ENCODE data around the gene PHPT1.

DNA sequence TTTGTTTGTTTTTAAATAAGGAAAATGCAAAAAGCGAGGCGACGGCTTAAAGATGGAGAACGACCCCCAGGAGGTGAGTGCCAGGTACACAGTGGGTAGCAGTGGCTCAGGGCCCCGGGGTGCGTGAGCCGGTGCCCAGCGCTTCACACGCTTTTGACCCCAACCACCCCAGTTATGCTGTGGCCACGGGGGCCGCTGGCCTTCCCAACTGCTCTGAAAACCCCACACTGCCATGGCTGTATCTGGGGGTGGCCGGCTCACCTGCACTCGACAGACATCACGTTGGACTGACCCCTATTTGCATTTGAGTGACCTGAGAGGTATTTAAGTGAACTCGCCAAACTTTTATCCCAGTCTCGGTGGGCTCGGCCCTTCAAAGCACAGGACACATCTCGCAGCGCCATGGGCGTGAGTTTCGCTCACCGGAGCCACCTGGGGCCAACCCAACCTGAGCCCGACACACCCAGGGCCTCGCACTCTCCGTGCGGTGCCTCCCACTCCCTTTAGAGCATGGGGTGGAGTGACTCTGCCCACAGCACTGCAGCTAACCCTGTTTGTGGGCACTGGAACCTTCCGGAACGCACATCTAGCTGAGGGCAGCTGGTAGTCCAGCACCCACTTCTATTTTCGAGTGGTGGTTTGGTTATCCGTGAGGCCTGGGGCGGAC, 20.6 kb upstream of the PHPT1 start:
- TF ChIP-seq, protein P1, sequence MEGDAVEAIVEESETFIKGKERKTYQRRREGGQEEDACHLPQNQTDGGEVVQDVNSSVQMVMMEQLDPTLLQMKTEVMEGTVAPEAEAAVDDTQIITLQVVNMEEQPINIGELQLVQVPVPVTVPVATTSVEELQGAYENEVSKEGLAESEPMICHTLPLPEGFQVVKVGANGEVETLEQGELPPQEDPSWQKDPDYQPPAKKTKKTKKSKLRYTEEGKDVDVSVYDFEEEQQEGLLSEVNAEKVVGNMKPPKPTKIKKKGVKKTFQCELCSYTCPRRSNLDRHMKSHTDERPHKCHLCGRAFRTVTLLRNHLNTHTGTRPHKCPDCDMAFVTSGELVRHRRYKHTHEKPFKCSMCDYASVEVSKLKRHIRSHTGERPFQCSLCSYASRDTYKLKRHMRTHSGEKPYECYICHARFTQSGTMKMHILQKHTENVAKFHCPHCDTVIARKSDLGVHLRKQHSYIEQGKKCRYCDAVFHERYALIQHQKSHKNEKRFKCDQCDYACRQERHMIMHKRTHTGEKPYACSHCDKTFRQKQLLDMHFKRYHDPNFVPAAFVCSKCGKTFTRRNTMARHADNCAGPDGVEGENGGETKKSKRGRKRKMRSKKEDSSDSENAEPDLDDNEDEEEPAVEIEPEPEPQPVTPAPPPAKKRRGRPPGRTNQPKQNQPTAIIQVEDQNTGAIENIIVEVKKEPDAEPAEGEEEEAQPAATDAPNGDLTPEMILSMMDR (conservative IDR thresholded peaks at IDR 0.05; ENCODE audit: low read depth, low read length), result no peak
- no peak for TF ChIP-seq EZH2 (IDR thresholded peaks at IDR 0.05; ENCODE audit: borderline replicate concordance, low read depth, low read length, poor library complexity, severe bottlenecking)
